MV-4-11 (cell line): ENCODE measurements around the gene PDE5A.

Source experiments
- DNase-seq: peaks from one replicate; lab custom pipeline; 2025; lab: John Stamatoyannopoulos, UW

The PDE5A gene

DNA sequence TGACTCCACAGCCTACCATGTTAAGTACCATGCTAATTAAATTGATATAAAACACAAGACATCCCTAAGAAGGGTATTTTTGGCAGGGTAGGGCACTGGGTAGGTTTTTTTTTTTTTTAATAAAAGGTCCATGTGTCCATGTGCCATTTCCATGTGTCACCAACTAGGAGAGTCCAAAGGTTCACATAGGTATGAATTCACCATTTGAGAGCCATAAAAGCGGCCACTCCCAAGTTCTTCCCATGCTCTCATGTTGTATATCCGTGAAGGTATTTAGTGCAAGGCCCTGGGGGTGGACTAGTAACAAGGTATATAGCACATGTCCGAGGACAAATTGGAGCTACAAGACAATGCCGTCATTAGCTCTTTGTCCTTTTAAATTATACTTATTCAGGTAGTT lies 107.3 kb downstream of the PDE5A start:
- no peak for DNase-seq

DNA sequence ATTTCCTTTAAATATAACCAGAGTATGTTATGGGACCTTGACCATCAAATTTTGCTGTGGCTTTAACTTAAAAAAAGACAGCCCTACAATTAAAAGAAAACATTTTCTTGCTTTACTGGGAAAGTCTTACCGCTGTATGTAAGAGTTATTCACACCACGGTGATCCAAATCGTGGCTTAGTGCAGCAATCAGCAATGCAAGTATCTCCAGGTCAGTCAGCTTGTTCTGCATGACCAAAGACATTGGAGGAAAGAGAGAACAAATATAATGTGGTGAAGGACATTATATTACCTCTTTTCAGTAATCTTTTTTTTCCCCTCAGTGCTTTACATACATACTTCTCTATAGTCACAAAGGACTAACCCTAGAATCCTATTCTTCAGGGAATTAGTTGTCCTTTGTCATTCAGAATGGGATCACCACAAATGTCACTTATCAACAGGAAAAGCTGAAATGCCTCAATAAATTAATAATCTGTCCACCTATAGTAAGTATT lies 109.6 kb downstream of the PDE5A start:
- no peak for DNase-seq

DNA sequence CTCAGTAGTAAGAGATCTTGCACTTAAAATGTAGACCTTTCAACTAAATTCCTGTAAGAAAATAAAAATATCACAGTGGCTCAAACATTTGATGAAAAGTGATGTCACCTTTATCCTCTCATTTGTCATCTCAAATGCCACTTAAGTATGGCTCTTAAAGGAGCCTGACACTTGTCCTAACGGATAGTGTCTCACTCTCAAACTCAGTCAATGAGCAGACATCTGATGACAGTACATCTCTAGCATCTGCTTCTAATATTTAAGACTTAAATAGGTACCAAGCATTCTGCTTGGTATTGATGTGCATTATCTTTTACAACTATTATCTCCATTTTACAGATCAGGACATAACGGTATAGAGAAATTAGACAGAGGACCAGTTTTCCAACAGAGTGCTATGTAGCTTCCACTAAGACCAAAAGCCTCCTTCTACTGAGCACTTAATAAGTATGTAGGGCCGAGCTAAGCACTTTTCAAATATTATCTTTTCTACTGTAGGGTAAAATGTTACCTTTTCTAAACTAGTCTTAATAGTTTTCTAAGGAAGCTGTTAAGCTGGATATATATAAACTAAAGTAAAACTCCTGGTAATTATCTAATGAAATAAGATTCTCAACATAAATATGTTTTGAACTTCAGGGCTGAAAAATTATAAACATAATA lies 110.2 kb downstream of the PDE5A start:
- no peak for DNase-seq

DNA sequence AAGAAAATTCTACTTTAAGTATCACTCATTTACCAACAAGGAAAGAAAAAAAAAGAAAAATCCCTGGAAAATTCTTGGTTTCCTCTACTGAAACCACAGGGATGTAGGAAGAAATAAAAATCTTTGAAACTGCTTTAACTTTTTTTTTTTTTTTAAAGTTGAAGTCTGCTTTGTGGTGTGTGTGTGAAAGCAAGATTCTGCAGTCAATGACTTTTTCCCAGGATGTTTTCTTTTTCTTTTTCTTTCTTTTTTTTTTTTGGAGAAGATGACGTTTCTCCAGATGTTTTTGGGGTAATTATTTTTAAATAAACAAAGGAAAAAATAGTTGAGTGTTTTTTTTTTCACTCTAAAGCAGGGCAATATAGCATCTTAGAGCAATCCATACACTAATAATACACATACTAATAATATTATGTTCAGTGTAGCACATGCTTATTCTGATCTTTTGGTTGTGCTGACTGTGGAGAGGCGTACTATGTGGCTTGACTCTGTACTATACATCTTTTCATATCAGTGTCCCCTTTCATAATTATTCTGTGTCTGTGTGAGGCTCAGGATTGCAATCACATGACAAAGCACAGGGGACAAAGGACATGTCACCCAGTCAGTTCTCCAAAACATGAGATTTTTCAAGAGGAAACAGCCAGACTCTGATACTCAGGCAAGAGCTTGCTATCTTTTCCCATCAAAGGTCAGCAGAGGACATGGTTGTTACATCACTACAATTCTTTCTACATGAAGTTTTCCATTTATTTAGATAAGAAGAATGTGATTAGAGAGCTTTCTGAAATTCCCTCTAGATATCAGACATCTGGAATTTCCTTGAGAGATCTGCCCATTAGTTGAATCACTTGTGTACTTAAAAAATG lies 111.0 kb downstream of the PDE5A start:
- no peak for DNase-seq

DNA sequence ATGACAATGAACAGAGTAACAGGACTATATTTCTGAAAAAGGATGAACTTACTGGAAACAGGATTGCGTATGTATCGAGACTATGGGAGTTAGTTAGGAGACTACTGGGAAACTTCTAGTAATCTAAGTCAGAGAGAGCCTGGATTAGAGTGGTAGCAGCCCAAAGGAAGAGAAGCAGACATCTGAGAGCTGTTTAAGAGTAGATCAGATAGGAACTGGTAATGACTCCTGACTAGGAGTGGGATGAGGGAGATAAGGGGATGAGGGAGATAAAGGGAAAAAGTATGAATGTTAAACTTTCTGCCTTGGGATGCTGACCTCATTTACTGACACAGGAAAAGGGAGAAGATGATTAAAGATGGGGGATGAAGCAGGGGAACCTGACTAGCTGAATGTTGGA lies 116.2 kb downstream of the PDE5A start:
- DNase-seq: no peak

DNA sequence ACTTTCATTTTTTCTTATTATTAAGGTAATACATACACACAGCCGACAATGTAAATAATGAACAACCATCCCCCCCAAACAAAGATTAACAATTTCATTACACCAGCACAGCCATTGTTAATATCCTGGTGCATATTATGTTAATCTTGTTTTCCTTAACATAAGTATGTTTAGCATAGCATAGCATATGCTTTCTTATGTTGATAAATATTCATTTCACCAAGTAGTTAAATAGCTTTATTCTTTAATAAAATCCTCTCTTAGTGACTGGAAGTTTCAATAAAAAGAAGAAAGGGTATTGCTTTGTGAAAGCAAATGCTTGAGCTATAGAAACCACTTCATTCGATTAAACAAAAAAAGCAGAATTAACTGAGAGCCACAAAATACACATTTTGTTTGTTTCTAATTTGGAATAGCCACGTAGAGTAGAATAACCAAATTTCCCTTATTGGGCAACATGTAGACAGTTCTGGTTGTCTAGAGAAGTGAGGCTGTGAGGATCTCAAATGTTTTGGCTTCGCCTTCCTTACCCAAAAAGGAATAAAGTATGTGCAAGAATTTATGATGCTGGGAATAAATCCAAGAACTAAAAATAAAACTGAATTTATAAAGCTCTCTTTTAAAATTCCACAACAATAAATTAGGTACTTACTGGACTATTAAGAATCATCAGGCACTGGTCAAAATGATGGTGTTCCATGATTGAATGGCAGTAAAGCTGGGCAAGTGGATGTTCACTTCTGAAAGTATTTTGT lies 118.0 kb downstream of the PDE5A start:
- no peak for DNase-seq

DNA sequence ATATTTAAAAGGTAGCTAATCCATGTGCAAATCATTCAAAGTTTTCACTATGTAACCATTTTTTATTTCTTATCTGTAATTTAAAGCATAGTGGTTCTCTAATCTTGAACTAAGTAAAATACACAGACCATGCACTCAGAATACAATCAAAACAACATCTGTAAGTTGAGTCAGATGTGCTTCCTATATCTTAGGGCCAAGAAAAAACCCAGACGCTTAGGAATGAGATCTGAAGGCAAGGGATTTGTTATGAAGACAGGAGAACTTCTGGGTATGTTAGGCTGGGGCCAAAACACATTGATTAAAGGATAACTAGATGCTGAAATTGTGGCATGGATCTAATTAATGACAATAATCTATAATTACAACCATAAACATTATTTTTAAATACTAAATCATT lies 120.3 kb downstream of the PDE5A start:
- no peak for DNase-seq

DNA sequence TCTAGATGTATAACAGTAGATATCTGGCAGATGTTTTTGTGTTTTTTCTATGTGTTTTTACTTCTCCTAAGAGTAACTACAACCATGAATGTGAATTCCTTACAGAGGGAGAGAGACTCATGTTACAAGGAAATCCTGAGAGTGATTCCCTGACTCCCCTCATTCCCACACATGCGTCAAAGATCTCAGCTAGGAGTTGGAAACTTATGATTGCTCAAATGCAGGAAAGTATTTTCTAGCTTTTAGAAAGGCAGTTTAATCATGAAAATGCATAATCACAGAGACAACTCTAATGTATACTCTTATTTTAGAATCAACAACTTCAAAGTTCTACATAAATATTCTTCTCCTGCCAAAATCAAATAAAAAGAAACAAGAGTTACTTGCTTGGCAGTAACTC lies 121.8 kb downstream of the PDE5A start:
- no peak for DNase-seq

DNA sequence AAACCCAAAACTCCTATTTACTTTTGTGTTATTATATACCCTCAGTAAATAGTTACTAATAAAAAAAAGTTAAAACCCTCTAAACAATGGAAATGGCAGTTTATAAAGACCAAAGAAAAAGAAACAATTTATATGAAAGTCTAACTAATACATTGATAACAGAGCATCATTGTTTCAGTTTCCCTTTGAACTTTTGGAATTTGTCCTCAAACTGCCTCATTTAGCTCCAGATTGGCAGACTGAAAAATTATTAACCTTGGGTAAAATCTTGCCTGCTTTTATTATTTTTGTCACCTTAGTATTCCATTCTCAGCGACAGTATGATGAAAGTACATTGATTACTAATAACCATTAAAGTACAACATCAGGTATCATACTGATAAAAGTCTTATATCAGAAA lies 124.0 kb downstream of the PDE5A start:
- no peak for DNase-seq

DNA sequence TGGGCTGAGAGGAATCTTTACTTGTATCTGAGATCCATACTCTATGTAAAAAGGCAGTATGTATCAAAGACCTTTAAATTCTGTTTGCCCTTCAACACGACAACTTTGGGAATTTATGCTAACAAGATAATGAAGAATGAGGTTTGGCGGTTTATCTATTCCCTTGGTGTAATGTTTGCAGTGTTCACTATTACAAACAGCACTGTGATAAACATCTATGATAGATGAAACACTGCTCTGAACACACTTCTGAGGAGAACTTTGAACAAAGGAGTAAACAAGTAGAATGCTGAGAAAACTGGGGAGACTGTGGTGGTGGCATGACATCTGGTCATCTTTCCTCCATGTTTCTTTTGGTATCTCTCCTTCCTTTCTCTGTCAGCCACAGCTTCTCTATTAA lies 126.9 kb downstream of the PDE5A start:
- DNase-seq: no peak

DNA sequence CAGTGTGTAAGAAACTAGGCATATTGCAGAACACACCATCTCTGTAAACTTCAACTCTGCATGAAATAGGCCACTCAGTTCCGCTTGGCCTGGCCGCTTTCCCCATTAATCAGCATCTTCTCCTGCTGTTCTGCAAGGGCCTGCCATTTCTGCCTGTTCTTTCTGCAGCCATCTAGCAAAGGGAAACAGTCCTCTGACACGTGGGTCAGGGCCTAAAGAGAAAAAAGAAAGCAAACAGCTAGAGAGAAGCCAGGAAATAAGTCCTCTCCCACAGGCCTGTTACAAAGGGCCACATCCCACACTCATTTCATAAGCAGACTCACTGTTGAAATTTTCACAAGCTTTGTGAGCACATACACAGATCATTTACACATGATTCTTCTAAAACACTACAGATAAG lies 130.1 kb downstream of the PDE5A start:
- no peak for DNase-seq

DNA sequence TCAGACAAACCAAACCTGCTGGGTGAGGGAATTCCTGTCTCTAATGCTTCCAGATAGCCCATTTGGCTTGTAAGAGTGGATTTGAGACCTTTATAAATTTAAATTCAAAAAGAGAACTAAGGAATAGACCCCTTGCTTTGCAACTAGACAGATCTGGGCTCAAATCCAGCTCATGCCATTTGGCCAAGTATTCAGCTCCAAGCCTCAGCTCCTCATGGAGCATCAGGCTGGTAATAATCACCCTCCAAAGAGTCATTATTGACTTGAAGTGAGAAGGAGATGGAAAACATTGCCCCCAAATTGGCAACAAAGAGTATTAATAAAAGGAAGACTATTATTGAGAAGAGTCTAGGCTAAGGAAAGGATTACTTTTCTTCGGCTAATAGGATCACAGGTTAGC lies 134.7 kb downstream of the PDE5A start:
- DNase-seq: no peak

DNA sequence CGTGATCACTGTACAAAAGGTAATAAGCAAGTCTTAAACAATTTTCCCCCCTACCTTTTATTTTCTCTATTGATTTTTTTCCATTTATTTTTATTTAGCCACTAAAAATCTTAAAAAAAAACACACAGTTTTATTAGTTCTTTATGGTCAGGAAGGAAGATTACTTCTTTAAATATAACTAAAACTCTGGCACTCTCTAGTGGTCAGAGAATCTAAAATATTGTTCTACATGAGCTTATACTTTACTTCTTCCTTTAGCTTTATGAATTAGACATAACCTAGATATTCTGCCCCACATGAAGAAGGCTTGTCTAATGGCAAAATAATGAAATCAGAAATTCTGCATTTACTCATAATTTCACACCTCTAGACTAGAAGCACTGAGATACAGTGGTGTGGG lies 135.2 kb downstream of the PDE5A start:
- DNase-seq: peak; percentile 20

DNA sequence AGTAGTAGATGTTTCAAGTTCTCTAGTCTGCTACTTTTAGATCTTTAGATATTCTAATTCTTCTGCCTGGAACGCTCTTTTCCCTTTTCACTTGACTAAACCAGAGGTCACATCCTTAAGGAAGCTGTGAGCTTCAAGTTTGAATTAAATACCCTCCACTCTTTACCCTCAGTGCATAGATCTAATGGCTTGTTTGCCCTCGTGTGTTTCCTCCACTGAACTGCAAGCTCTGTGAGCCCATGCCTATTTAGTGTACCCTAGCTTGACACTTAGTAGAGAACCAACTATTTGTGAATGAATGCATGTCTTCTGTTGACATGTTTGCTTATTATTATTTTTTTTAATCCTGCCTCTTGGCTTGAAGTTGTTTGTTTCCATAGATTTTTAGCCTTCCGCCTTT lies 138.3 kb downstream of the PDE5A start:
- DNase-seq: no peak

DNA sequence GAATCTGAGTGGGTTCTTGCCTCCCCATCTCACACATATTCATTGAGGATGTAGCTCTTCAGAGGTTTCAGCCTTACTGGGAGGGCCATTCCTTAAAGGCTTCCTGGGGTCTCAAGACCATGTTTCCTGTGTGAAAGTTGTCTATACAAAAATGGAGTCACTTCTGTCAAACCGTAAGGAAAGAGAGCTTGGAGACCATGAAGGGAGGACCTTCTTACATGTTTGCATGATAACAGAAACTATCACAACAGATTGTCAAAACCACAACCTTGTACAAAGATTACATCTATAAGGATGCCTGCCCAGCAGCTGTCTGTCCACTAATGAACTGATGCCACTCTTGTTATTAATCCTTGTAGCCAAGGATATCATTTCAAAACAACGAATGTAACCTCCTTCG lies 139.3 kb downstream of the PDE5A start:
- DNase-seq: no peak

DNA sequence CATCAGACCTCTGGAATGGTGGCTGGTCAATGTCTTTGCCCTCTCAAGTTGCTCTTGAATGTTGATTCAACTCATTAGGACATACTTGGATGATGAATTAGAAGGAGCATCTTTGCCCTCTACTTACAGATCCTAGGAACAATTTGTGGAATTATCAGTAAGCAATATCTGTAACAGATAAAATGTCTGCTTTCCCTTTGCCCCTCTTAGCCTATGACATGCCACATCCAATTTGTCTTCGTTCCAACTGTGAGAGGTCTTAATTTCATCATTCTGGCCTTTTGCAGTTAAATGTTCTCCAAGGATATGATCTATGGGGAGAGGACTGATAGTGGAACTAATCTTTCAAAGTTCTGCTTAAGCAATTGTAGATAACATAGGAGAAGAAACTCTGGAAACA lies 148.3 kb downstream of the PDE5A start:
- no peak for DNase-seq

DNA sequence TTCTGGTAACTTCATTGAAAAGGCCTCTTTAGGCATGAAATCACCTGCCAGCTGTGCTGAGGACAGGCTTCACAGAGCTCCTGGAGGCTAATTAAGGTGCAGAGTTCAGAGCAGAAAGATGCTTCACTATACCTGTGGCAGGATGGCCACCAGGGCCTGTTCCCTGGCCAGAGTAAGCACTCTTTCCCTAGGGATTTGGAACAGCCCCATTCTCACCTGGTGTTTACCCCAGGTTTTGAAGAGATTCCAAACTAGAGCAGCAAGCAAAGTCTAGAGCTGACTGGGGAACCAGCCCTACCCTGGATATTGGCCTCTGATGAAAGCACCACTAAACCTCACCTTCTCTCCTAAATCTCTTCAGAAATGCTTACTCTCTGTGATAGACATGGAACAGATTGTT lies 148.8 kb downstream of the PDE5A start:
- DNase-seq: no peak

DNA sequence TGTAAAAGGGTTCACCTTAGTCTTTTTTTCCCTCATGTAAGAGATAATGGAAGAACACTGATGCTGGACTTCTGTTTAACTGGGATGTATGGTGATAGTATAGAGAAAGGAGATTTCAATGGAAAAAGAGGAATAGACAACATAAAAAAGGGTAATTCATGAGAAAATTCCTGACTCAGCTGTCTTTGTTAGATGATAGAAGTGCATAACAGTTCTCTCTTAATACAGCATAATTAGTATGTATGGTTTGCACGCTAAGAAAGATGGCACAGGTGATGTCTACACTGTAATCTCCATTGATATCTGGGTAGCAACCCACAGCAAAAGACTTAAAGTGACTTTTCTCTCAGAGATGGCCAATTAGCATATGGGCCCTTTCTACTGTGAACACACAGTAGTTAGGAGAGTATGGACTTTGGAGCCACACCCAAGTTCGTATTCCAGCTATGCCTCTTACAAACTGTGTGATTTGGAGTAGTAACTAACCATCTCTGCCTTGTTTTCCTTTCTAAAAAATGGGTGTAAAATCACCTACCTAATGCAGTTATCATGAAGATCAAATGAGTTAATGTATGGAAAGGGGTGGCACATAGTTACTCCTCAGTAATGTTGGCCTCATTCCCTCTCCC lies 149.3 kb downstream of the PDE5A start:
- DNase-seq: no peak

DNA sequence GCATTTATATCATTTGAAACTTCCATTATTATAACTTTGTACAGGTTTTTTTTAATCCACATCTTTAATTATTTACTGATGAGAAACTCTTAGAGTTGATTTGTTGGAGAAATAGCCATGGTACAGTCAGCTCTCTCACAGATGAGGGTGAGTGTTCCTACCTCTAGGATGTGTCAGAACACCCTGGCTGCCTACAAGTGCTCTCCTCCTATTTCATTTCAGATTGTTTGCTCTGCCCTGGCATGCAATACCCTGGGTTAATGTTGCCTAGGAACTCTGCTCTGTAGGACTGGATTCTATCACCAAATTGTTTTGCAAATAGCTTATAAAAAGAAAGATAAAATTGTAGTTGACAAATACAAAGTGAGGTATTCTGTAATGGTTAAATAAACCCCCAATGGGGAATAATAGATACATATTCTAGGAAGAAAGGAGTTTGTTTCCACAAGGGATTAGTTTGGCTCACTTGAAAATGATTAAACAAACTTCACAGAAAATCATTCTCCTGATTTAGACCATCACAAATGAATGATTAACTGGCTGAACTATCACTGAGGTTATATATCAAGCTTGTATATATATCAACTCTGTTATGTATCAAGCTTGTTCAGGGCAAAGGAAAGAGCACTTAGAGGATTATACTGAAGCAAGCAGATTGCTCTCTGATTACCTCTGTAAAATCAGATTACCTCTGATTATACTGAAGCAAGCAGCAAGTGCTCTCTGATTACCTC lies 150.0 kb downstream of the PDE5A start:
- no peak for DNase-seq

DNA sequence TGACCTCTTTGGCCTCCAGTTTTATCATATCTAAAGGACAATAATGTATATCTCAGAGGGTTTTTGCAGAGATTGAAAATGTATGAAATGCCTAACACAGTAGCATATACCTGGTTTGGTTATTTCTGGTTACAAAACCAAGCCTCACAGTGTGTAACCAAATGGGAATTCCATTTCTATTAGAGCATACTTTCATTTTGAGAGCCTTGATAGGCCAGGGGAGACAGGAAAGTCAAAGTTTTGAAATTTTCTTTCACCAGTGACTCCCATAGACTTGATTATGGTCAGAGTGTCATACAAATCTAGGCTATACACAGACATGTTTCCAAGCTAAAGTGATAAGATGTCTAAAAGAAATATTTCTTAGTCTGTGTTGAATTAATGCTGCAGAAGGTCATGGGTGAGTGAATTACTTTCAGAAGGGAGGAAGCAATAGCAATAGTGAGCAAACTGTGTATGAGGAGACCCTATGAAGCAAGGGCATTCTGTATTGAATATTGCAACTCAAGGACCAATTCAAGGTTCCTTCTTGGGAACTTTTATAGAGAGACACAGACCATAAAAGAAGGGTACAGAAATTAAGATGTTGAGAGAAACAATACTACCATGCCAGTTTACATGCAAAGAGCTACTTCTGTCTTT lies 151.1 kb downstream of the PDE5A start:
- no peak for DNase-seq

DNA sequence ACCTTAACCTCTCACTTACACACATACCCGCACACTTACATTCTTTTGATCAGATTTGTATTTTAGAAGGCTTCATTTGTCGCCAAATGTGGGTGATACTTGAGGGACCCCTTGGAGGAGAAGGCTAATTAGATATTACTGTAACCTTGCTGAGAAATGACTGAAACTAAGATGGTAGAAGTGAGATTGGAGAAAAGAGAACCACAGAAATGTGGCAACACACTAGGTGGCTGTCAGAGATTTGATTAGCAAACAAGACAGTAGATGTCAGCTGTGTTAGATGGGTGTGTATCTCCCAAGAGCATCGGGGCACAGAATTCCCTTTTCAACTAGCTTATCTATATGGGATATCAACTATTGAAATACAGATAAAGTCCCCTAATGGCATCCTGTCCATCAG lies 157.3 kb downstream of the PDE5A start:
- peak; percentile 27 for DNase-seq
